Measurements from ENCODE around the gene SRRM3.
"Not testable (repeated sequence)": the region's sequence is repeated elsewhere in the genome, so short reads cannot be mapped to it uniquely, and the experiment has no call there.

Gene SRRM3

GRCh38 chr7:76241141-76241540, 39.4 kb downstream of the SRRM3 start:
- no peak overlapping the region for H3K4me3 ChIP-seq (replicated peaks; ENCODE audit: low read depth, low read length)
- TF ChIP-seq, protein P1, sequence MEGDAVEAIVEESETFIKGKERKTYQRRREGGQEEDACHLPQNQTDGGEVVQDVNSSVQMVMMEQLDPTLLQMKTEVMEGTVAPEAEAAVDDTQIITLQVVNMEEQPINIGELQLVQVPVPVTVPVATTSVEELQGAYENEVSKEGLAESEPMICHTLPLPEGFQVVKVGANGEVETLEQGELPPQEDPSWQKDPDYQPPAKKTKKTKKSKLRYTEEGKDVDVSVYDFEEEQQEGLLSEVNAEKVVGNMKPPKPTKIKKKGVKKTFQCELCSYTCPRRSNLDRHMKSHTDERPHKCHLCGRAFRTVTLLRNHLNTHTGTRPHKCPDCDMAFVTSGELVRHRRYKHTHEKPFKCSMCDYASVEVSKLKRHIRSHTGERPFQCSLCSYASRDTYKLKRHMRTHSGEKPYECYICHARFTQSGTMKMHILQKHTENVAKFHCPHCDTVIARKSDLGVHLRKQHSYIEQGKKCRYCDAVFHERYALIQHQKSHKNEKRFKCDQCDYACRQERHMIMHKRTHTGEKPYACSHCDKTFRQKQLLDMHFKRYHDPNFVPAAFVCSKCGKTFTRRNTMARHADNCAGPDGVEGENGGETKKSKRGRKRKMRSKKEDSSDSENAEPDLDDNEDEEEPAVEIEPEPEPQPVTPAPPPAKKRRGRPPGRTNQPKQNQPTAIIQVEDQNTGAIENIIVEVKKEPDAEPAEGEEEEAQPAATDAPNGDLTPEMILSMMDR (IDR thresholded peaks at IDR 0.05; ENCODE audit: low read depth, low read length, missing control alignments), result no peak

DNA sequence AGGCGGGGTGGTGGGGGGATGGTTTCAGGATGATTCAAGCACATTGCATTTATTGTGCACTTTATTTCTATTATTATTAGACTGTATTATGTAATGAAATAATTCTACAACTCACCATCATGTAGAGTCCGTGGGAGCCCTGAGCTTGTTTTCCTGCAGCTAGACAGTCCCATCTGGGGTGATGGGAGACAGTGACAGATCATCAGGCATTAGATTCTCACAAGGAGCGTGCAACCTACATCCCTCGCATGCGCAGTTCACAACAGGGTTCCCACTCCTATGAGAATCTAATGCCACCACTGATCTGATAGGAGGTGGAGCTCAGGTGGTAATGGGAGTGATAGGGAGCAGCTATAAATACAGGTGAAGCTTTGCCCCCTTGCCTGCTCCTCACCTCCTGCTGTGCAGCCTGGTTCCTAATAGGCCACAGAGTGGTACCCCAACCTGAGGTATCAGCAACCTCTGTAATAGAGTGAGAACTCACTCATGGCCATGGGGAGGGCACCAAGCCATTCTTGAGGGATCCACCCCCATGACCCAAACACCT, 40.9 kb downstream of the SRRM3 start:
- not testable (repeated sequence) for H3K4me3 ChIP-seq (replicated peaks; ENCODE audit: low read depth, low read length); DNase-seq (ENCODE audit: extremely low read depth, low read depth)

More at GRCh38 chr7:76241141-76241540, 39.4 kb downstream of the SRRM3 start:
- DNase-seq (ENCODE audit: extremely low read depth, low read depth), result no peak

DNA sequence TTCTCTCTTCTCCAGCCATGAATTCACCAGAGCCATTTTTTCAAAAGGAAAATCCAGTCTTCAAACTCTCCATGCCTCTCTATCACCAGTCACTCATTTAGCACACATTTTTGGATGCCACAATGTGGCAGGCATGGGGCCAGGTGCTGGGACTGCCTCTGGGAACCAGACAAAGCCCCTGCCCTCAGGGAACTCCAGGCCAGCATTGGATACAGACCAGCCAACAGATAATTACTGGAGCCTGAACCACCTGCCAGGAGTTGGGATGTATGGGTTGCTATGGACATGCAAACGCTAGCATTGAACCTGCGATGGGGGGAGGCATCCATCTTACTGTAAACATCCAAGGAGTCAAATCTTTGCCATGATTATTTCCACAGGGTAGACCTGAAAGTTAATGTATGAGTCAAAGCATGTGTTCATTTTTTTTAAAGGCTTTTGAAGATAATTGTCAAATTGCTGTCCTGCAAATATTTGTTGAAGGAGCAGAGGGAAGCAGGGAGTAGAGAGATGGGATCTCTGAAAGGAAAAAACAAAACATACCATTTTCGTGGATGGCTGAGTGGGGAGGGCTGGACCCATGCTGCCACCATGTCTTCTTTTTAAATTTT, 43.2 kb downstream of the SRRM3 start:
- H3K4me3 ChIP-seq (replicated peaks; ENCODE audit: low read depth, low read length), result no peak overlapping the region
- no peak for DNase-seq (ENCODE audit: extremely low read depth, low read depth)
- TF ChIP-seq, protein P1 (IDR thresholded peaks at IDR 0.05; ENCODE audit: low read depth, low read length, missing control alignments), result no peak

DNA sequence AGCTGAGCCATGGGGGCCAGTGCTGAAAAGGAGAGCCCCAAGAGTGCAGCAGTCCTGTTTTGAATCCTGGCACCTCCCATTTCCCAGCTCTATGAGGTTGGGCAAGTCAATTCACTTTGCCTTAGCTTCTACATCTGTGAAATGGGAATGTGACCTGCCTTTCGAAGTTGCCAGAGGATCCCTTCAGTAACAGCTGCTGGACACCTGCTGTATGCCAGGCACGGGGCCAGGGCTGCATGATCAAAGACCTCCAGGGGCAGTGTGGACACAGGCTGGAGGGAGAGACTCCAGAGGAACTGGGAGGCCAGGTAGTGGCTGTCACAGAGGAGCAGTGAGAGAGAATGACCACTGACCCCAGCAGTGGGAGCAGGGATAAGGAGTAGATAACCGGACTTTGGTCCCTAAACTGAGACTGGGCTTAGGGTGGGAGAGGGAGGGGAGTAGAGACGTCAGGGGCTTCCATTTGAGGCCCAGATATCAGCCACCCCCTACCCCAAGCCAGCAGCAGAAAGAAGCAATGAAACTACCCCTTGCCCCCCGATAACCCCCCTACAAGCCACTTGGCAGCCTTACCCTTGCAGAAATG, 45.2 kb downstream of the SRRM3 start:
- TF ChIP-seq, protein P1 (IDR thresholded peaks at IDR 0.05; ENCODE audit: low read depth, low read length, missing control alignments), result no peak
- DNase-seq (ENCODE audit: extremely low read depth, low read depth), result no peak
- no peak overlapping the region for H3K4me3 ChIP-seq (replicated peaks; ENCODE audit: low read depth, low read length)

DNA sequence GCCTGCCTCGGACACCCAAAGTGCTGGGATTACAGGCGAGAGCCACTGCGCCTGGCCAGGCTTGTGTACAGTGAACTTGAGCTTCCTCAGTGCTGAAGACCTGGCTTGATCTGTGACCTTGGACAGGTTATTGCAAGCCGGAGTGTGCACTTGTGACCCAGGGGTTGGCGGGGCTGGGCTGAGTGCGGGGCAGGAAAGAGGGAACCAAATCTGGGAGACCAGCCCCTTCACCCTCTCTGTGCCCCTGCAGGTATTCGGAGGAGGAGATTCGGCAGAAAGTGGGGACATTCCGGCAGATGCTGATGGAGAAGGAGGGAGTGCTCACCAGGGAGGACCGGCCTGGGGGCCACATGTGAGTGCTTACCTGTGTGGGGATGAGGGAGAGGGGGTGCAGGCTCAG, 46.2 kb downstream of the SRRM3 start:
- H3K4me3 ChIP-seq (replicated peaks; ENCODE audit: low read depth, low read length), result no peak overlapping the region
- TF ChIP-seq, protein P1 (IDR thresholded peaks at IDR 0.05; ENCODE audit: low read depth, low read length, missing control alignments), result no peak
- DNase-seq (ENCODE audit: extremely low read depth, low read depth), result no peak

- no peak overlapping the region for H3K4me3 ChIP-seq (replicated peaks; ENCODE audit: low read depth, low read length)
- TF ChIP-seq, protein P1 (IDR thresholded peaks at IDR 0.05; ENCODE audit: low read depth, low read length, missing control alignments), result no peak
- no peak for DNase-seq (ENCODE audit: extremely low read depth, low read depth)
Measured at GRCh38 chr7:76252021-76252420, 50.3 kb downstream of the SRRM3 start.

DNA sequence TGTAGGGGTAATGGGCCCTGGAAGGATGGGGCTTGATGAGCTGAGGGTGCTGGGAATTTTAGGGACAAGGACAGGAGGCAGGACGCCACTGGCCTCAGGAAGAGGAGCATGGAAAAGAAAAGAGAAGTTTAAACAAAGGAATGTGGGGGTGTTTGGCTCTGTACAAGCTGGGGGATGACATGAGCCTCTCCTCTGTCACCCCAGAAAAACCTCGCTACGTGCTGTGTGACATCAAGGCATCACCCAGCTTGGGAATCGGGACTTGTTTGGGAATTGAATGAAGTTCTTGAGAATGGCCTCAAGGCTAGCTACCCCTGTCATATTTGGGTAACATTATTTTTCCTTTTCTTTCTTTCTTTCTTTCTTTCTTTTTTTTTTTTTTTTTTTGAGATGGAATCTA, 53.1 kb downstream of the SRRM3 start:
- TF ChIP-seq, protein P1 (IDR thresholded peaks at IDR 0.05; ENCODE audit: low read depth, low read length, missing control alignments), result no peak

More for the DNA sequence above, 53.1 kb downstream of the SRRM3 start:
- no peak overlapping the region for H3K4me3 ChIP-seq (replicated peaks; ENCODE audit: low read depth, low read length)
- no peak for DNase-seq (ENCODE audit: extremely low read depth, low read depth)
